MCF 10A (cell line): Measurements from ENCODE around the gene SORL1. TPM values are rescaled to one million over a fixed set of nuclear protein-coding genes. Genes with fewer than 3 reads are reported as not detected.
A peak's percentile ranks its signal among the peaks of the same experiment; 100 is the strongest.

Source experiments
- BruUV-seq: library from RNA; stranded (reverse); fragments of 400-500 nt; replicated peaks from 2 replicates; lab custom pipeline; 2021; lab: Mats Ljungman, UMichigan
- CTCF ChIA-PET: fragments of 300-600 bp; sonication (Branson Sonifier 250); formaldehyde crosslinking; extraction: SDS; loops from one replicate; lab custom pipeline; 2021; ENCODE audit warnings: antibody characterized with exemption, inconsistent platforms; lab: Yijun Ruan, JAX
- POLR2A ChIA-PET: fragments of 300-600, 350-650 bp; sonication (Branson Sonifier 250); formaldehyde crosslinking; extraction: SDS; loops from one replicate; lab custom pipeline; 2020; ENCODE audit warnings: antibody characterized with exemption, inconsistent platforms; lab: Yijun Ruan, JAX
- DNase-seq: peaks from one replicate; pipeline ENCODE4 v3.0.0-alpha.2; 2018; ENCODE audit not compliant: unreplicated experiment
- H3K27ac Mint-ChIP-seq: one replicate; pipeline ENCODE4 v1.8.0; 2022; ENCODE audit warnings: mild to moderate bottlenecking, low read depth, mixed read lengths; ENCODE audit not compliant: unreplicated experiment
- H3K27me3 Mint-ChIP-seq: one replicate; pipeline ENCODE4 v1.8.0; 2022; ENCODE audit warnings: mixed read lengths; ENCODE audit not compliant: insufficient read depth, unreplicated experiment
- H3K36me3 Mint-ChIP-seq: one replicate; pipeline ENCODE4 v1.8.0; 2022; ENCODE audit warnings: mild to moderate bottlenecking, moderate library complexity, mixed read lengths; ENCODE audit not compliant: insufficient read depth, unreplicated experiment
- H3K4me1 Mint-ChIP-seq: one replicate; pipeline ENCODE4 v1.8.0; 2022; ENCODE audit warnings: mixed read lengths; ENCODE audit not compliant: insufficient read depth, unreplicated experiment
- H3K4me3 Mint-ChIP-seq: one replicate; pipeline ENCODE4 v1.8.0; 2022; ENCODE audit warnings: mild to moderate bottlenecking, moderate library complexity, mixed read lengths; ENCODE audit not compliant: unreplicated experiment
- H3K9me3 Mint-ChIP-seq: one replicate; pipeline ENCODE4 v1.8.0; 2022; ENCODE audit warnings: mixed read lengths; ENCODE audit not compliant: unreplicated experiment
- intact Hi-C: fragments of 100-400 bp; cut with micrococcal nuclease; formaldehyde crosslinking; loops from 2 replicates; pipeline ENCODE4 v1.14.1; 2022
- total RNA-seq: library from RNA; stranded (reverse); gene quantifications from 2 replicates; pipeline ENCODE4 v1.2.3, GENCODE V29; 2022
- TF ChIP-seq, protein P1 (sequence below): fragments of 200-600 bp; IDR thresholded peaks from one replicate; pipeline ENCODE4 v1.8.0; 2022; ENCODE audit warnings: antibody characterized with exemption, mild to moderate bottlenecking; ENCODE audit not compliant: unreplicated experiment

The SORL1 gene
- total RNA-seq, 1 experiment from 2014 or later: 5.9 TPM

- no TSS peak for BruUV-seq
- intact Hi-C loops: no loop called here
These were observed 179.3 kb downstream of the SORL1 start for GRCh38 chr11:121631456-121631855.

DNA sequence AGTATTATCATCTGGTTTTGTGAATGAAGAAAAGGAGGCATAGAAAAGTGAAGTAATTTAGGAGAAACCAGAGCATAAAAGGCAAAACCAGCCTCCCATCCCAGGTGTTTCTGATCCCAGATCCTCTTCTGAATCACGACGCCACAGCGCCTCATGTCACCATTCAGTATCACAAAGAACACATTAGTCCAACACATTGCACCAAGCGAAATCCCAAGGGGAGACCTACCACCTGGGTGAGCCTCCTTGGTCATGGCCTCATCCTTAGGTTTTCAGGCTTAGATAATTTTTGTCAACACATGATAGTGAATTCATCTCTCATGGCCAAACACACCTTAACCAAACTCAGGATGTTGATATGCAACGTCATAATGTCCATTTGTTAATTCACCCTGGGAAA lies 182.2 kb downstream of the SORL1 start:
- ChIA-PET POLR2A (interaction anchor here (0.8 kb wide), 1 partner anchor 10 kb away, joined by 3 read pairs; no protein-coding TSS in a partner anchor), CTCF (interaction anchor here (0.6 to 1.0 kb wide), 2 partner anchors 20 to 994 kb away, joined by 4 read pairs; no protein-coding TSS in a partner anchor)
- TF ChIP-seq, protein P1, sequence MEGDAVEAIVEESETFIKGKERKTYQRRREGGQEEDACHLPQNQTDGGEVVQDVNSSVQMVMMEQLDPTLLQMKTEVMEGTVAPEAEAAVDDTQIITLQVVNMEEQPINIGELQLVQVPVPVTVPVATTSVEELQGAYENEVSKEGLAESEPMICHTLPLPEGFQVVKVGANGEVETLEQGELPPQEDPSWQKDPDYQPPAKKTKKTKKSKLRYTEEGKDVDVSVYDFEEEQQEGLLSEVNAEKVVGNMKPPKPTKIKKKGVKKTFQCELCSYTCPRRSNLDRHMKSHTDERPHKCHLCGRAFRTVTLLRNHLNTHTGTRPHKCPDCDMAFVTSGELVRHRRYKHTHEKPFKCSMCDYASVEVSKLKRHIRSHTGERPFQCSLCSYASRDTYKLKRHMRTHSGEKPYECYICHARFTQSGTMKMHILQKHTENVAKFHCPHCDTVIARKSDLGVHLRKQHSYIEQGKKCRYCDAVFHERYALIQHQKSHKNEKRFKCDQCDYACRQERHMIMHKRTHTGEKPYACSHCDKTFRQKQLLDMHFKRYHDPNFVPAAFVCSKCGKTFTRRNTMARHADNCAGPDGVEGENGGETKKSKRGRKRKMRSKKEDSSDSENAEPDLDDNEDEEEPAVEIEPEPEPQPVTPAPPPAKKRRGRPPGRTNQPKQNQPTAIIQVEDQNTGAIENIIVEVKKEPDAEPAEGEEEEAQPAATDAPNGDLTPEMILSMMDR: no peak
- H3K4me1 Mint-ChIP-seq: peaks cover 21% of the 10 kb centered on the region
- H3K4me3 Mint-ChIP-seq: no peak overlapping the region
- H3K27me3 Mint-ChIP-seq: no peaks in the 10 kb centered on the region
- H3K36me3 Mint-ChIP-seq: no peaks in the 10 kb centered on the region
- BruUV-seq: no TSS peak
- intact Hi-C loops: no loop called here
- H3K9me3 Mint-ChIP-seq: no peaks in the 10 kb centered on the region
- no peak for DNase-seq
- peak overlapping the region; percentile 34 for H3K27ac Mint-ChIP-seq

More at GRCh38 chr11:121631456-121631855, 179.3 kb downstream of the SORL1 start:
- no peak overlapping the region for H3K4me3 Mint-ChIP-seq
- no peak for DNase-seq
- no peaks in the 10 kb centered on the region for H3K27me3 Mint-ChIP-seq
- ChIA-PET POLR2A (interaction anchor here (0.6 to 0.7 kb wide), 2 partner anchors 39 to 122 kb away, joined by 3 read pairs; no protein-coding TSS in a partner anchor), CTCF (interaction anchor here (0.6 kb wide), 1 partner anchor 29 kb away, joined by 3 read pairs; no protein-coding TSS in a partner anchor)
- H3K9me3 Mint-ChIP-seq: no peaks in the 10 kb centered on the region
- H3K36me3 Mint-ChIP-seq: no peaks in the 10 kb centered on the region
- H3K4me1 Mint-ChIP-seq: peaks cover 21% of the 10 kb centered on the region
- no peak overlapping the region for H3K27ac Mint-ChIP-seq
- TF ChIP-seq, protein P1: no peak

GRCh38 chr11:121634889-121635288 lies 182.8 kb downstream of the SORL1 start:
- Mint-ChIP-seq H3K36me3 (no peaks in the 10 kb centered on the region), H3K27me3 (no peaks in the 10 kb centered on the region), H3K4me1 (peaks cover 21% of the 10 kb centered on the region), H3K4me3 (no peak overlapping the region), H3K27ac (peak overlapping the region; percentile 34), H3K9me3 (no peaks in the 10 kb centered on the region)
- intact Hi-C loops: no loop called here
- TF ChIP-seq, protein P1: no peak
- DNase-seq: peak; percentile 82
- no TSS peak for BruUV-seq
- ChIA-PET CTCF (interaction anchor here (0.6 to 1.0 kb wide), 2 partner anchors 19 to 994 kb away, joined by 4 read pairs; no protein-coding TSS in a partner anchor), POLR2A (no interaction called here)

DNA sequence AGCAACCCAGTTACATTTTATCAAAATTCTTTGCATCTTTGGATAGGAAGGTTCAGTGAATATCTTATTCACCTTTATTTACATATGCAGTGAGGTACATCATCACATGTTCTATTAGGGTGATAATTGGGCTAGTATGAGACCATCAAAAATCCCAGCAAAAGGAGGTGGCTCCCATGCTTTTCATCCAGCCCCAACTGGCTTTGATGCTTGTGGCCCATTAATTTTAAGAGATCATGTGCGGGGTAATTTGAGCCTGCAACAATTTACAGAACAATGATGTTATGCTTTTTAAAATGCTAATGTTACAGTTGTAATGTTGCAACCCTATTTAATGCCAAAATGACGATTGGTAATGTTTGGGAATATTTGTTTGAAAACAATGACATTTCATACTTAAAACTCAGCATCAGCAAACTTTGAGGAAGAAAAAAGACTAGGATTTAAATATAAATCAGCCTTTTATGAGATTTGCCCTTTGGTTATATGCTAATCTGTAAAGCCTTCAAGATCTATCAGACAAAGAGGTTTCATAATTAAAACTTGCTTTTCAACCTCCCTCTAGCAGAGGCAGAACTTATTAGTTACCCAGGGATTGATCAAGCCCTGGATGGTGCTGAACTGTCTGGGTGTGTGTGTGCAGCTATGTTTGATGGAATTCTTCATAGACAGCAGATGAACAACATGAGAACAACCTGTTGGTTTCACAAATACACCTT lies 184.1 kb downstream of the SORL1 start:
- Mint-ChIP-seq H3K27ac (no peak overlapping the region), H3K27me3 (no peaks in the 10 kb centered on the region), H3K36me3 (no peaks in the 10 kb centered on the region), H3K9me3 (no peaks in the 10 kb centered on the region), H3K4me3 (no peak overlapping the region), H3K4me1 (peaks cover 12% of the 10 kb centered on the region)
- TF ChIP-seq, protein P1: no peak
- intact Hi-C loops: no loop called here
- DNase-seq: no peak
- no TSS peak for BruUV-seq
- CTCF ChIA-PET: no interaction called here
- POLR2A ChIA-PET: no interaction called here
